ENCODE results near the gene SCN8A.

Gene SCN8A

DNA sequence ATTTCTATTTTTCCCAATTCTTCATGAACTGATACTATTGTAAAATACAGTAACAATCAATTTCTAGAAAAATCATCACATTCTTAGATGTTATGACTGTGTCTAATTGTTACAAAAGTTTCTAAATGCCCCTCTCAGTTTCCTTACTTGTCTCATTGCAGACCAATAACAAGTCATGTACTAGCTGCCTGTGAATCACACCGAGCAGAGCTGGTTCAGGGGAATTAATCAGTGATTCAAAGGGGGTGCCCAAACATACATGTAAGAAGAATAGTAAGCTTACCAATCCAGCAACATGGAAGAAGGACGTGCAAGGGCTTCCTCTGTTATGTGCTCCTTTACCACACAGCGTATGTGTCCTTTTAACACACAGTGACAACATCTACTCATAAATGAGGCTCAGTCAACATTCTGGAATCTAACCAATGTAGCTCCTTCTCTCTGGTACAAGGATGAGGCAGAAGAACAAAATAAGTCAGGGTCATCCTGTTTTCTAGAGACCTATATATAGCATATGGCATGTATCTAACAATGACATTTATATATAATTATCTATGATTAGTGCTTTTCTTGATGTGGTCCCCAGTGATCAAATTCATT, 126.4 kb downstream of the SCN8A start:
- no peak for DNase-seq (ENCODE audit: low read depth)
- peaks cover 14% of the 10 kb centered on the region for H3K4me1 ChIP-seq (ENCODE audit: control insufficient read depth, insufficient read depth, low read length)

DNA sequence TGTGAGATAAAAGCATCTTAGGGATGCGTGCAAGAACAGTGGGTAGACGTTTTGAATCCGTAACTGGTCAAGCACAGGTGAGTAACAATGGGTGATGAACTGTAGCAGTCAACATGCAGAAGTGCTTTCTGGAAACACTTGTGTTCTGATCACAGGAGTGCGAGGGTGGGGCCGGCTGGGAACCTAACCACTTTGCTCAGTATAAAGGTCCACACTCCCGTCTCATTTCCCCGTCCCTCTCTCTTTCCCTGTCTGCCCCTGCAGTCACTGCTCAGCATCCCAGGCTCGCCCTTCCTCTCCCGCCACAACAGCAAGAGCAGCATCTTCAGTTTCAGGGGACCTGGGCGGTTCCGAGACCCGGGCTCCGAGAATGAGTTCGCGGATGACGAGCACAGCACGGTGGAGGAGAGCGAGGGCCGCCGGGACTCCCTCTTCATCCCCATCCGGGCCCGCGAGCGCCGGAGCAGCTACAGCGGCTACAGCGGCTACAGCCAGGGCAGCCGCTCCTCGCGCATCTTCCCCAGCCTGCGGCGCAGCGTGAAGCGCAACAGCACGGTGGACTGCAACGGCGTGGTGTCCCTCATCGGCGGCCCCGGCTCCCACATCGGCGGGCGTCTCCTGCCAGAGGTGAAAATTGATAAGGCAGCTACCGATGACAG, 130.4 kb downstream of the SCN8A start:
- Histone ChIP-seq H3K9me3 (ENCODE audit: control insufficient read depth, low read length) (no peaks in the 10 kb centered on the region), H3K9ac (ENCODE audit: low read length) (no peak overlapping the region), H3K4me1 (ENCODE audit: control insufficient read depth, insufficient read depth, low read length) (no peaks in the 10 kb centered on the region), H3K36me3 (ENCODE audit: control insufficient read depth, insufficient read depth, low read length, severe bottlenecking) (peaks cover 5% of the 10 kb centered on the region), H3K4me3 (ENCODE audit: low read length) (peak overlapping the region; percentile 65), H3K27me3 (replicated peaks; ENCODE audit: control insufficient read depth, insufficient read depth, low read length) (no peaks in the 10 kb centered on the region)
- no peak for DNase-seq (ENCODE audit: low read depth)

More for the DNA sequence above, 126.4 kb downstream of the SCN8A start:
- H3K4me3 ChIP-seq (ENCODE audit: low read length) = no peak overlapping the region
- H3K27me3 ChIP-seq (replicated peaks; ENCODE audit: control insufficient read depth, insufficient read depth, low read length) = no peaks in the 10 kb centered on the region
- H3K9ac ChIP-seq (ENCODE audit: low read length) = no peak overlapping the region
- no peaks in the 10 kb centered on the region for H3K9me3 ChIP-seq (ENCODE audit: control insufficient read depth, low read length)
- H3K36me3 ChIP-seq (ENCODE audit: control insufficient read depth, insufficient read depth, low read length, severe bottlenecking) = no peaks in the 10 kb centered on the region

DNA sequence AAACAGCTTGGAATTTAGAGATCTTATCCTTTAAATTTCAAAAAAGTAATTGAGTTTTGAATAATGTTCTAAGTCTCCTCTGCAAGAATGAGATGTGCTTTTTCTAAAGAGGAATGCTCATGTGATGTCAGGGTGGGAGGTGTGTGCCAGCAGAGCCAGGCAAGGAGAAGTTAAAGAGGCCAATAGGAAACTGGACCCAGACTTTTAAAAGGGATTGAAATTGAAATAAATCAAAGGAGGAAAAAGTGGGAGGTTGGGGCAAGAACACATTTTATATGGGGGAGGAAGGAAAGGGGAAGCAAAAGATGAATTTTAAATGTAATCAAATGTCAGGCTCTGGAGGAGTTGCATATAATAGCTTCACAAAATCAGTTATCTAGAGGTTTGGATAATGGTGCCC, 131.4 kb downstream of the SCN8A start:
- peaks cover 5% of the 10 kb centered on the region for H3K36me3 ChIP-seq (ENCODE audit: control insufficient read depth, insufficient read depth, low read length, severe bottlenecking)
- no peak for DNase-seq (ENCODE audit: low read depth)
- H3K4me3 ChIP-seq (ENCODE audit: low read length) = no peak overlapping the region
- no peak overlapping the region for H3K9ac ChIP-seq (ENCODE audit: low read length)
- H3K9me3 ChIP-seq (ENCODE audit: control insufficient read depth, low read length) = no peaks in the 10 kb centered on the region
- no peaks in the 10 kb centered on the region for H3K27me3 ChIP-seq (replicated peaks; ENCODE audit: control insufficient read depth, insufficient read depth, low read length)
- peaks cover 7% of the 10 kb centered on the region for H3K4me1 ChIP-seq (ENCODE audit: control insufficient read depth, insufficient read depth, low read length)

DNA sequence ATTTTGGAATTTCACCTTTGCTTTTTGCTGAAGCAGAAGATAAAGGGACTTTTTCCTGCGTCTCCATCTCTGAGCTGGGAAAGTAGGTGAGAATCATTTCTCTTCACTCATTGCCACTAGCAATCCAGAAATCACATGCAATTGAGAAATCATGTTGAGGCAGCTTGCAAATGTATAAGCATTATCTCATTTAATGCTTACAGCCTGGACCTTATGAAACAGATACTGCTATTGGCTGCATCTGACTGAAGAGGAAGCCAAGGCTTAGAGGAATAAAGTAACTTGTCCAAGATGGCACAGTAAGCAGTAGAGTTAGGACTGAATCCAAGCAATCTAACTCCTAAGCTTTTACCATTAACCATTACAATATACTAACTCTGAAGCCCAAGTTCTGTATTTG, 135.1 kb downstream of the SCN8A start:
- peaks cover 8% of the 10 kb centered on the region for H3K4me1 ChIP-seq (ENCODE audit: control insufficient read depth, insufficient read depth, low read length)
- no peak overlapping the region for H3K9ac ChIP-seq (ENCODE audit: low read length)
- H3K27me3 ChIP-seq (replicated peaks; ENCODE audit: control insufficient read depth, insufficient read depth, low read length) = no peaks in the 10 kb centered on the region
- no peak overlapping the region for H3K4me3 ChIP-seq (ENCODE audit: low read length)
- DNase-seq (ENCODE audit: low read depth) = no peak
- peaks cover 12% of the 10 kb centered on the region for H3K36me3 ChIP-seq (ENCODE audit: control insufficient read depth, insufficient read depth, low read length, severe bottlenecking)
- no peaks in the 10 kb centered on the region for H3K9me3 ChIP-seq (ENCODE audit: control insufficient read depth, low read length)

DNA sequence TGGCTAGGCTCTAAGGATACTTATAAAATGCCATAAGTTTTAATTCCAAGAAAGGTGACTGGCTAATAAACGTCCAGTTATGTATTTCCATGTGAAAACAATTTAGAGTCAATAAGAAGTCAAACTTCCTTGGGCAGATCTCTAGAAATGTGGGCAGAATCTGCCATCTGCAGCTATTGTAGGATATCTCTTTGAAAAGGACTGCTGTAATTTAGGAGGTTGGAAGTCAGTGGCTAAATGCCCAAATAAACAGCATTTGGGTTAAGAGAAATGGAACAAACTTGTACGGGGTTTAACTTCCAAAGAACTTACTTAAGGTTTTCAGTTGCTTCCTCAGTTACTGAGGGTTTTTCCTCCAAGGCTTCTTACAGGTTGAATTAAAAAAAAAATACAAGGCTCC, 135.9 kb downstream of the SCN8A start:
- peak; percentile 65 for DNase-seq (ENCODE audit: low read depth)

DNA sequence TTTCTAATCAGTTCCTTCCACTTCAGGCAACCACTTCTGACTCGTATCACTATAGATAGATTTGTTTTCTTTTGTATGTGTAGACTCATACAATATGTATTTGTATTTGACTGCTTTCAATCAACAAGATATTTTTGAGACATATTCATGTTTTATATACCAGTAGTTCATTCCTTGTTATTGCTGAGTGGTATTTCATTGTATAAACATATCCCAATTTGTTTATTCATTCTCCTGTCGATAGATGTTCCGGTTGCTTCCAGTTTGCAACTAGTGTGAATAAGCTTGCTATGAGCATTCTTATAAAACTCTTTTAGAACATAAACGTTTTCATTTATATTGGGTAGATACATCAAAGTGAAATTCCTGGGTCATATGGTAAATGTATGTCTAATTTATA, 138.3 kb downstream of the SCN8A start:
- DNase-seq (ENCODE audit: low read depth) = no peak
- Histone ChIP-seq H3K9me3 (ENCODE audit: control insufficient read depth, low read length) (peaks cover 3% of the 10 kb centered on the region), H3K4me3 (ENCODE audit: low read length) (no peak overlapping the region), H3K36me3 (ENCODE audit: control insufficient read depth, insufficient read depth, low read length, severe bottlenecking) (peaks cover 7% of the 10 kb centered on the region), H3K9ac (ENCODE audit: low read length) (no peak overlapping the region), H3K4me1 (ENCODE audit: control insufficient read depth, insufficient read depth, low read length) (peaks cover 8% of the 10 kb centered on the region), H3K27me3 (replicated peaks; ENCODE audit: control insufficient read depth, insufficient read depth, low read length) (no peaks in the 10 kb centered on the region)

More for the DNA sequence above, 135.9 kb downstream of the SCN8A start:
- Histone ChIP-seq H3K9ac (ENCODE audit: low read length) (no peak overlapping the region), H3K4me1 (ENCODE audit: control insufficient read depth, insufficient read depth, low read length) (peaks cover 8% of the 10 kb centered on the region), H3K4me3 (ENCODE audit: low read length) (no peak overlapping the region), H3K9me3 (ENCODE audit: control insufficient read depth, low read length) (no peaks in the 10 kb centered on the region), H3K36me3 (ENCODE audit: control insufficient read depth, insufficient read depth, low read length, severe bottlenecking) (peaks cover 12% of the 10 kb centered on the region), H3K27me3 (replicated peaks; ENCODE audit: control insufficient read depth, insufficient read depth, low read length) (no peaks in the 10 kb centered on the region)

DNA sequence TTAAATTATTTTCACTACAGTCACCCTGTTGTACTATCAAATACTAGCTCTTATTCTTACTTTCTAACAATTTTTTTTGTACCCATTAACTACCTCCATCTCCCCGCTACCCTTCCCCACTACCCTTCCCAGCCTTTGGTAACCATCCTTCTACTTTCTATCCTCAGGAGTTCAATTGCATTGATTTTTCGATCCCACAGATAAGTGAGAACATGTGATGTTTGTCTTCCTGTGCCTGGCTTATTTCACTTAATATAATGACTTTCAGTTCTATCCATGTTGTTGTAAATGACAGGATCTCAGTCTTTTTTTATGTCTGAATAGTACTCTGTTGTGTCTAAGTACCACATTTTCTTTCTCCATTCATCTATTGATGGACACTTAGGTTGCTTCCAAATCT, 139.7 kb downstream of the SCN8A start:
- Histone ChIP-seq H3K27me3 (replicated peaks; ENCODE audit: control insufficient read depth, insufficient read depth, low read length) (no peaks in the 10 kb centered on the region), H3K4me3 (ENCODE audit: low read length) (no peak overlapping the region), H3K9ac (ENCODE audit: low read length) (no peak overlapping the region), H3K9me3 (ENCODE audit: control insufficient read depth, low read length) (peaks cover 3% of the 10 kb centered on the region), H3K36me3 (ENCODE audit: control insufficient read depth, insufficient read depth, low read length, severe bottlenecking) (peaks cover 7% of the 10 kb centered on the region), H3K4me1 (ENCODE audit: control insufficient read depth, insufficient read depth, low read length) (peaks cover 8% of the 10 kb centered on the region)
- no peak for DNase-seq (ENCODE audit: low read depth)

DNA sequence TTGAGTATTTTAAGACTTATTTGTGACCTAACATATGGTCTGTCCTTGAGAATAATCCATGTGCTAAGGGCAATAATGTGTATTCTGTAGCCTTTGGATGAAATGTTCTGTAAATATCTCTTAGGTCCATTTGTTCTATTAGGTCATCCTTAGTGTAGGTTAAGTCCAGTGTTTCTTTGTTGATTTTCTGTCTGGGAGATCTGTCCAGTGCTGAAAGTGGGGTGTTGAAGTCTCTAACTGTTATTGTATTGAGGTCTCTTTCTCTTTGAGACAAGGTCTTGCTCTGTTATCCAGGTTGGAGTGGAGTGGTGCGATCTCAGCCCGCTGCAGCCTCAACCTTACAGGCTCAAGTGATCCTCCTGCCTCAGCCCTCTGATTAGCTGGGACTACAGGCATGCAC, 149.5 kb downstream of the SCN8A start:
- Histone ChIP-seq H3K4me3 (ENCODE audit: low read length) (no peak overlapping the region), H3K27me3 (replicated peaks; ENCODE audit: control insufficient read depth, insufficient read depth, low read length) (no peaks in the 10 kb centered on the region), H3K9ac (ENCODE audit: low read length) (no peak overlapping the region), H3K36me3 (ENCODE audit: control insufficient read depth, insufficient read depth, low read length, severe bottlenecking) (peaks cover 4% of the 10 kb centered on the region), H3K9me3 (ENCODE audit: control insufficient read depth, low read length) (no peaks in the 10 kb centered on the region), H3K4me1 (ENCODE audit: control insufficient read depth, insufficient read depth, low read length) (no peaks in the 10 kb centered on the region)
- DNase-seq (ENCODE audit: low read depth) = no peak

DNA sequence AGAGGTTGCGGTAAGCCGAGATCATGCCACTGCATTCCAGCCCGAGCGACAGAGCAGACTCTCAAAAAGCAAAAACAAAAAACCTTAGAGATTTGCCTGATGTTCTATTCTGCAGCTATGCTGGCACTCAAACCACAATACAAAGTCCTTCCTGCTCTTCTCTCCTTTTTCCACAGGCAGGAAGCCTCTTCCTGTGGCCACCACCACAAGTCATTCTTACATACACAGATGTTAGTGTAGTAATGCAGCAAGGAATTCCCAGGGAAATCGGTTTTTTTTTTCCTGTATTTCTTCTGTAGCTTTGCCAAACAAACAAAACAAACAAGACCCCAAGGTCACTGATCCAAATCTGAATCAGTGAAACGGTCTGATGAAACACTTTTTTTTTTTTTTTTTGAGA, 153.2 kb downstream of the SCN8A start:
- Histone ChIP-seq H3K4me1 (ENCODE audit: control insufficient read depth, insufficient read depth, low read length) (no peaks in the 10 kb centered on the region), H3K36me3 (ENCODE audit: control insufficient read depth, insufficient read depth, low read length, severe bottlenecking) (peaks cover 27% of the 10 kb centered on the region), H3K9ac (ENCODE audit: low read length) (no peak overlapping the region), H3K27me3 (replicated peaks; ENCODE audit: control insufficient read depth, insufficient read depth, low read length) (no peaks in the 10 kb centered on the region), H3K4me3 (ENCODE audit: low read length) (no peak overlapping the region), H3K9me3 (ENCODE audit: control insufficient read depth, low read length) (no peaks in the 10 kb centered on the region)
- no peak for DNase-seq (ENCODE audit: low read depth)

DNA sequence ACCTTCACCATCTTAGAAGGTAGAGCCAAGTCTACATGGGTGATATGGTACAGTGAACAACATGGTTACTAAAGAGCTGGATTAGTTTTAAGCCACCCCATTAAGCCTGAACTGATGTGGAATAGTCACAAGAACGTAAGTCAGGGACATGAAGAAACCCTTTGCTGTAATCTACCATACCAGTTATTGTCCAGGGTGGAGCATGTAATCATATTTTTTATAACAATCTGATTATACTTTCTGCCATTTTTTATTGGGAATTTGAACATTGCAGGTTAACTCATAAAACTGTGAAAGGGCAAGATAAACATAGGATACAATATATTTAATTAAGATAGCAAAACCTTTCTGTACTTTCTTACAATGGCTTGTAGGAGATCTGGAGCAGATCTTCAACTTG, 153.9 kb downstream of the SCN8A start:
- Histone ChIP-seq H3K4me3 (ENCODE audit: low read length) (no peak overlapping the region), H3K36me3 (ENCODE audit: control insufficient read depth, insufficient read depth, low read length, severe bottlenecking) (peaks cover 27% of the 10 kb centered on the region), H3K9ac (ENCODE audit: low read length) (no peak overlapping the region), H3K9me3 (ENCODE audit: control insufficient read depth, low read length) (no peaks in the 10 kb centered on the region), H3K27me3 (replicated peaks; ENCODE audit: control insufficient read depth, insufficient read depth, low read length) (no peaks in the 10 kb centered on the region), H3K4me1 (ENCODE audit: control insufficient read depth, insufficient read depth, low read length) (no peaks in the 10 kb centered on the region)
- no peak for DNase-seq (ENCODE audit: low read depth)

DNA sequence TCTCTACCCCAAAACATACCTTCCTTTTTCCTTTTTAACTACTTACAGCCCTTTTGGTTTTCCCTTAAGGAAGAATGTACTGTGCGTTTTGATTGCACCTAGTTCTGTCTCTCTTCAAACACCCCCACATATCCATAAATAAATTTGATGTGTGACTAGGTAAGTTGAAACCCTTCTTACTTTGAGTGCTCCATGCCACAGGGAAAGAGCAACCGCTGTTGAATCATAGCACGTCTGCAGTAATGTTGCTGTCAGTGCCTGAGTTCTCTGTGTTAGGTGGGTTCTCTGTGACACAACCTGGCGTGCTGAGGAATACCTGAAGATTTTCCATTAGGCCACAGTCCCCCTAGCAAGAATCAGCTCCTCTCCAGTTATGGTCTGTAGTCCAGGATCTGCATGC, 155.4 kb downstream of the SCN8A start:
- peaks cover 30% of the 10 kb centered on the region for H3K36me3 ChIP-seq (ENCODE audit: control insufficient read depth, insufficient read depth, low read length, severe bottlenecking)
- no peak for DNase-seq (ENCODE audit: low read depth)

DNA sequence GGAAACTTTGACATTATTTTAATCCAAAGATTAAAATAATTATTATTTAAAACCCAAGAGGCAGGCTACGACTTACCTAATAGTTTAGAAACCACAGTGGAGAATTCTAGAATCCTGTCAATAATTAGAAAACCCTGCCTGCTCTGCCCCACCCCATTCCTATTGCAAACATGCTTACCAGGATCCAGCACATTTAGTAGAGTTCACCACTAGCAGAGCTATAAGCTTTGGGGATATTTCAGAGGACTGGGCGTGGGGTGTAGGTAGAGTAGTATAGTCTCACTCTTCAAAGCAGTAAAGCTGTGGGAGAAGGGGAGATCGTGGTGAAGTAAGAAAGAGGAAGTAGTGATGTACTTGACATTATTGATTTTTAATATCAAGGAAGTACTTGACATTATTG, 157.2 kb downstream of the SCN8A start:
- H3K4me3 ChIP-seq (ENCODE audit: low read length) = no peak overlapping the region
- H3K9ac ChIP-seq (ENCODE audit: low read length) = no peak overlapping the region
- H3K4me1 ChIP-seq (ENCODE audit: control insufficient read depth, insufficient read depth, low read length) = peaks cover 18% of the 10 kb centered on the region
- peaks cover 30% of the 10 kb centered on the region for H3K36me3 ChIP-seq (ENCODE audit: control insufficient read depth, insufficient read depth, low read length, severe bottlenecking)
- no peak for DNase-seq (ENCODE audit: low read depth)
- no peaks in the 10 kb centered on the region for H3K9me3 ChIP-seq (ENCODE audit: control insufficient read depth, low read length)
- H3K27me3 ChIP-seq (replicated peaks; ENCODE audit: control insufficient read depth, insufficient read depth, low read length) = no peaks in the 10 kb centered on the region

More for the DNA sequence above, 155.4 kb downstream of the SCN8A start:
- Histone ChIP-seq H3K27me3 (replicated peaks; ENCODE audit: control insufficient read depth, insufficient read depth, low read length) (no peaks in the 10 kb centered on the region), H3K9ac (ENCODE audit: low read length) (no peak overlapping the region), H3K4me1 (ENCODE audit: control insufficient read depth, insufficient read depth, low read length) (peaks cover 2% of the 10 kb centered on the region), H3K9me3 (ENCODE audit: control insufficient read depth, low read length) (no peaks in the 10 kb centered on the region), H3K4me3 (ENCODE audit: low read length) (no peak overlapping the region)
